HepG2 (cell line): ENCODE measurements around the gene HEPN1. TPM values are rescaled to one million over a fixed set of nuclear protein-coding genes. Genes with fewer than 3 reads are reported as not detected.

Experiments used
- ATAC-seq: fragments of 200-7000 bp; cut with Tn5 transposase; 3 replicates; pipeline ENCODE4 v1.9.1; 2020; ENCODE audit warnings: mild to moderate bottlenecking, moderate library complexity
- BruUV-seq: library from RNA; stranded (reverse); fragments of 400-500 nt; replicated peaks from 2 replicates; lab custom pipeline; 2021; lab: Mats Ljungman, UMichigan
- CTCF ChIA-PET: fragments of 300-600 bp; formaldehyde crosslinking; extraction: SDS; loops from one replicate; lab custom pipeline; 2021; ENCODE audit warnings: low total read pairs, inconsistent platforms, low intra/inter-chr PET ratio; lab: Yijun Ruan, JAX
- POLR2A ChIA-PET: fragments of 350-600 bp; sonication (Branson Sonifier 250); formaldehyde crosslinking; loops from one replicate; lab custom pipeline; 2020; ENCODE audit warnings: antibody characterized with exemption, inconsistent platforms; lab: Yijun Ruan, JAX
- DNase-seq: peaks from one replicate; pipeline ENCODE4 v3.0.0-alpha.2; 2015; ENCODE audit warnings: low spot score
- FAIRE-seq: peaks from 3 replicates; lab custom pipeline; 2011; peaks lifted over from hg19 to GRCh38; lab: Jason Lieb, UNC
- H2AFZ ChIP-seq: one replicate; pipeline ENCODE4 v1.6.1; 2011; ENCODE audit warnings: low read length, inconsistent platforms
- H3K27ac ChIP-seq: fragments of 300-600 bp; 3 replicates; pipeline ENCODE4 v1.8.0; 2011; ENCODE audit warnings: mixed run types, mild to moderate bottlenecking, mixed read lengths, low read length, inconsistent platforms; ENCODE audit not compliant: insufficient read depth; ENCODE audit errors: extremely low read length
- H3K27me3 ChIP-seq, 2 experiments: fragments of 200-600 bp in 1 of 2; 2 replicates in 1 of 2; 3 replicates in 1 of 2; pipeline versions ENCODE4 v1.6.0 to v1.8.0; 2011; ENCODE audit warnings: low read length in 2 of 2, mild to moderate bottlenecking in 2 of 2, moderate library complexity in 2 of 2, inconsistent platforms in 1 of 2; ENCODE audit not compliant: insufficient read depth in 2 of 2, control insufficient read depth in 1 of 2
- H3K36me3 ChIP-seq, 2 experiments: fragments of 200-600 bp in 1 of 2; replicated peaks in 1 of 2; 2 replicates in 1 of 2; 3 replicates in 1 of 2; pipeline versions ENCODE4 v1.5.1 to v1.8.0; 2011; ENCODE audit warnings: low read length in 2 of 2, inconsistent platforms in 1 of 2; ENCODE audit not compliant: insufficient read depth in 2 of 2, control insufficient read depth in 1 of 2
- H3K4me1 ChIP-seq: 2 replicates; pipeline ENCODE4 v1.5.1; 2012; ENCODE audit warnings: low read length, inconsistent platforms; ENCODE audit not compliant: insufficient read depth
- H3K4me2 ChIP-seq: 2 replicates; pipeline ENCODE4 v1.6.0; 2011; ENCODE audit warnings: low read depth, low read length, inconsistent platforms
- H3K4me3 ChIP-seq, 3 experiments: fragments of 200-600 bp in 1 of 3; sonication (generic), shearing (Covaris generic) in 1 of 3; replicated peaks in 1 of 3; 2 replicates each; pipeline ENCODE4 v1.5.1; 2011 to 2016; ENCODE audit warnings: low read length in 3 of 3, inconsistent platforms in 2 of 3, low read depth in 2 of 3, mild to moderate bottlenecking in 2 of 3, control low read depth in 1 of 3, mixed read lengths in 1 of 3; ENCODE audit not compliant: insufficient read depth in 1 of 3
- H3K79me2 ChIP-seq: one replicate; pipeline ENCODE4 v1.6.1; 2011; ENCODE audit warnings: low read length, inconsistent platforms; ENCODE audit not compliant: insufficient read depth
- H3K9ac ChIP-seq: 2 replicates; pipeline ENCODE4 v1.6.0; 2011; ENCODE audit warnings: mild to moderate bottlenecking, low read depth, low read length, inconsistent platforms; ENCODE audit not compliant: insufficient read depth
- H3K9me3 ChIP-seq: 2 replicates; pipeline ENCODE4 v1.5.1; 2012; ENCODE audit warnings: mild to moderate bottlenecking, low read length
- H4K20me1 ChIP-seq: 2 replicates; pipeline ENCODE4 v1.6.0; 2011; ENCODE audit warnings: inconsistent platforms, mild to moderate bottlenecking, low read length, moderate library complexity; ENCODE audit not compliant: insufficient read depth
- FIP1L1 ChIP-seq: fragments of 200-400 bp; formaldehyde crosslinking; IDR thresholded peaks from 2 replicates; pipeline ENCODE4 v1.6.1; 2018; ENCODE audit warnings: low read depth, mild to moderate bottlenecking, low read length, moderate library complexity, borderline replicate concordance; ENCODE audit not compliant: insufficient read depth
- HDAC2 ChIP-seq: sonication (generic); formaldehyde crosslinking; IDR thresholded peaks from 2 replicates; pipeline ENCODE4 v1.4.0; 2020; ENCODE audit warnings: missing genetic modification reagents
- ZNF30 ChIP-seq: sonication (generic); formaldehyde crosslinking; IDR thresholded peaks from 2 replicates; pipeline ENCODE4 v1.5.0; 2020; ENCODE audit warnings: mild to moderate bottlenecking, missing genetic modification reagents
- ZNF335 ChIP-seq: sonication (generic); formaldehyde crosslinking; IDR thresholded peaks from 2 replicates; pipeline ENCODE4 v1.4.0; 2020; ENCODE audit warnings: missing genetic modification reagents
- ZNF383 ChIP-seq: sonication (generic); formaldehyde crosslinking; IDR thresholded peaks from 2 replicates; pipeline ENCODE4 v1.4.0; 2020; ENCODE audit warnings: missing genetic modification reagents, mild to moderate bottlenecking, borderline replicate concordance
- ZNF616 ChIP-seq: sonication (generic); formaldehyde crosslinking; IDR thresholded peaks from 2 replicates; pipeline ENCODE4 v1.5.0; 2020; ENCODE audit warnings: low read depth, mild to moderate bottlenecking, missing genetic modification reagents
- WGBS: methylation state at CpG from one replicate; pipeline ENCODE4 v1.1.6; 2017; ENCODE audit warnings: low lambda C conversion rate; 5-methylcytosine and 5-hydroxymethylcytosine counted together
- in situ Hi-C: cut with HindIII; loops from 2 replicates; pipeline ENCODE4 v1.10.0; 2017; ENCODE audit warnings: low pct_unique_long_range_greater_than_20kb; ENCODE audit not compliant: extremely low pct_ligation_motif_present
- intact Hi-C: fragments of 100-400 bp; cut with micrococcal nuclease; formaldehyde crosslinking; loops from one replicate; pipeline ENCODE4 v1.10.0; 2022; ENCODE audit not compliant: unreplicated experiment
- polyA plus RNA-seq, 8 experiments: library from polyadenylated mRNA; depleted of rRNA in 3 of 8; stranded (reverse) in 7 of 8; unstranded in 1 of 8; fragments of >200 nt; fragmentation: Illumina TruSeq in 4 of 8; extraction: Trizol in 4 of 8; gene quantifications; 2 replicates each; pipeline versions ENCODE4 v1.2.1 to v1.2.3, GENCODE V29; 2011 to 2016; ENCODE audit warnings: low read depth in 4 of 8, missing spikeins in 1 of 8, mixed read lengths in 1 of 8; ENCODE audit not compliant: insufficient read depth in 1 of 8
- total RNA-seq, 5 experiments: library from RNA; depleted of rRNA; stranded (reverse); fragments of >200 nt; fragmentation: Illumina TruSeq; extraction: Trizol; gene quantifications; 2 replicates each; pipeline ENCODE4 v1.2.3, GENCODE V29; 2016; ENCODE audit warnings: low read depth in 1 of 5
- TF ChIP-seq, protein P1 (sequence below): IDR thresholded peaks from 2 replicates; pipeline ENCODE4 v1.6.1; 2018; ENCODE audit warnings: missing genetic modification reagents, mild to moderate bottlenecking, missing compliant biosample characterization
- TF ChIP-seq, protein P2 (sequence below): sonication (generic); formaldehyde crosslinking; IDR thresholded peaks from 2 replicates; pipeline ENCODE4 v1.5.0; 2020; ENCODE audit warnings: missing genetic modification reagents
- TF ChIP-seq, protein P3 (sequence below): IDR thresholded peaks from 2 replicates; pipeline ENCODE4 v1.6.1; 2016; ENCODE audit warnings: low read depth, missing genetic modification reagents, missing compliant biosample characterization
- TF ChIP-seq, protein P4 (sequence below): sonication (generic); formaldehyde crosslinking; IDR thresholded peaks from 2 replicates; pipeline ENCODE4 v1.5.0; 2020; ENCODE audit warnings: mild to moderate bottlenecking, missing genetic modification reagents, borderline replicate concordance
- TF ChIP-seq, protein P5 (sequence below): sonication (generic); formaldehyde crosslinking; IDR thresholded peaks from 2 replicates; pipeline ENCODE4 v1.8.1; 2023; ENCODE audit warnings: mild to moderate bottlenecking, missing genetic modification reagents

Gene HEPN1
- total and polyA plus RNA-seq, 2 of the 13 experiments (the other 11 are each of a cell fraction or from before 2014, with no cell fraction given), result not detected

DNA sequence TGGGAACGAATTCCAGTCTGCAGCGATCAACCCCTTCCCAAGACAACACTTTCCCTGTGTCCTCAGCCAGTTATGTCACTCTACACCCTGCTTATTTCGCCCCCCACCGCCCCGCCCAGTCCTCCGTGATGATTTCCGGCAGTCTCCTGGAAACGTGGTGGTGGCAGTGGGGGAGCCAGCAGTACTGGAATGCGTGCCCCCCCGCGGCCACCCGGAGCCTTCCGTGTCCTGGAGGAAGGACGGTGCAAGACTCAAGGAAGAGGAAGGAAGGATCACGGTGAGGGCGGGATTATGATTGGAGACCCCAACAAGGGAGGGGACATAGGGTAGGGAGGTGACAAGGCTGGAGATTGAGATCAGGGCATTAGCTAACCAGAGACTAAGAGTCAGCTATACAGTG, 49.7 kb upstream of the HEPN1 start:
- CTCF ChIA-PET, result no interaction called here
- 35% methylated on average over 16 of the region's 16 CpGs for WGBS
- peaks cover 14 to 77% of the 10 kb centered on the region in 2 experiments; a peak in 4 of 5 replicates for H3K27me3 ChIP-seq
- TF ChIP-seq ZNF383 (CRISPR knock-in tag) (no peak), ZNF335 (no peak), HDAC2 (CRISPR knock-in tag) (no peak), ZNF616 (CRISPR knock-in tag) (no peak), FIP1L1 (no peak), ZNF30 (CRISPR knock-in tag) (no peak)
- TF ChIP-seq, protein P1, sequence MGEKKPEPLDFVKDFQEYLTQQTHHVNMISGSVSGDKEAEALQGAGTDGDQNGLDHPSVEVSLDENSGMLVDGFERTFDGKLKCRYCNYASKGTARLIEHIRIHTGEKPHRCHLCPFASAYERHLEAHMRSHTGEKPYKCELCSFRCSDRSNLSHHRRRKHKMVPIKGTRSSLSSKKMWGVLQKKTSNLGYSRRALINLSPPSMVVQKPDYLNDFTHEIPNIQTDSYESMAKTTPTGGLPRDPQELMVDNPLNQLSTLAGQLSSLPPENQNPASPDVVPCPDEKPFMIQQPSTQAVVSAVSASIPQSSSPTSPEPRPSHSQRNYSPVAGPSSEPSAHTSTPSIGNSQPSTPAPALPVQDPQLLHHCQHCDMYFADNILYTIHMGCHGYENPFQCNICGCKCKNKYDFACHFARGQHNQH (CRISPR knock-in tag), result no peak
- TF ChIP-seq, protein P2, sequence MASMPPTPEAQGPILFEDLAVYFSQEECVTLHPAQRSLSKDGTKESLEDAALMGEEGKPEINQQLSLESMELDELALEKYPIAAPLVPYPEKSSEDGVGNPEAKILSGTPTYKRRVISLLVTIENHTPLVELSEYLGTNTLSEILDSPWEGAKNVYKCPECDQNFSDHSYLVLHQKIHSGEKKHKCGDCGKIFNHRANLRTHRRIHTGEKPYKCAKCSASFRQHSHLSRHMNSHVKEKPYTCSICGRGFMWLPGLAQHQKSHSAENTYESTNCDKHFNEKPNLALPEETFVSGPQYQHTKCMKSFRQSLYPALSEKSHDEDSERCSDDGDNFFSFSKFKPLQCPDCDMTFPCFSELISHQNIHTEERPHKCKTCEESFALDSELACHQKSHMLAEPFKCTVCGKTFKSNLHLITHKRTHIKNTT, result no peak
- TF ChIP-seq, protein P3, sequence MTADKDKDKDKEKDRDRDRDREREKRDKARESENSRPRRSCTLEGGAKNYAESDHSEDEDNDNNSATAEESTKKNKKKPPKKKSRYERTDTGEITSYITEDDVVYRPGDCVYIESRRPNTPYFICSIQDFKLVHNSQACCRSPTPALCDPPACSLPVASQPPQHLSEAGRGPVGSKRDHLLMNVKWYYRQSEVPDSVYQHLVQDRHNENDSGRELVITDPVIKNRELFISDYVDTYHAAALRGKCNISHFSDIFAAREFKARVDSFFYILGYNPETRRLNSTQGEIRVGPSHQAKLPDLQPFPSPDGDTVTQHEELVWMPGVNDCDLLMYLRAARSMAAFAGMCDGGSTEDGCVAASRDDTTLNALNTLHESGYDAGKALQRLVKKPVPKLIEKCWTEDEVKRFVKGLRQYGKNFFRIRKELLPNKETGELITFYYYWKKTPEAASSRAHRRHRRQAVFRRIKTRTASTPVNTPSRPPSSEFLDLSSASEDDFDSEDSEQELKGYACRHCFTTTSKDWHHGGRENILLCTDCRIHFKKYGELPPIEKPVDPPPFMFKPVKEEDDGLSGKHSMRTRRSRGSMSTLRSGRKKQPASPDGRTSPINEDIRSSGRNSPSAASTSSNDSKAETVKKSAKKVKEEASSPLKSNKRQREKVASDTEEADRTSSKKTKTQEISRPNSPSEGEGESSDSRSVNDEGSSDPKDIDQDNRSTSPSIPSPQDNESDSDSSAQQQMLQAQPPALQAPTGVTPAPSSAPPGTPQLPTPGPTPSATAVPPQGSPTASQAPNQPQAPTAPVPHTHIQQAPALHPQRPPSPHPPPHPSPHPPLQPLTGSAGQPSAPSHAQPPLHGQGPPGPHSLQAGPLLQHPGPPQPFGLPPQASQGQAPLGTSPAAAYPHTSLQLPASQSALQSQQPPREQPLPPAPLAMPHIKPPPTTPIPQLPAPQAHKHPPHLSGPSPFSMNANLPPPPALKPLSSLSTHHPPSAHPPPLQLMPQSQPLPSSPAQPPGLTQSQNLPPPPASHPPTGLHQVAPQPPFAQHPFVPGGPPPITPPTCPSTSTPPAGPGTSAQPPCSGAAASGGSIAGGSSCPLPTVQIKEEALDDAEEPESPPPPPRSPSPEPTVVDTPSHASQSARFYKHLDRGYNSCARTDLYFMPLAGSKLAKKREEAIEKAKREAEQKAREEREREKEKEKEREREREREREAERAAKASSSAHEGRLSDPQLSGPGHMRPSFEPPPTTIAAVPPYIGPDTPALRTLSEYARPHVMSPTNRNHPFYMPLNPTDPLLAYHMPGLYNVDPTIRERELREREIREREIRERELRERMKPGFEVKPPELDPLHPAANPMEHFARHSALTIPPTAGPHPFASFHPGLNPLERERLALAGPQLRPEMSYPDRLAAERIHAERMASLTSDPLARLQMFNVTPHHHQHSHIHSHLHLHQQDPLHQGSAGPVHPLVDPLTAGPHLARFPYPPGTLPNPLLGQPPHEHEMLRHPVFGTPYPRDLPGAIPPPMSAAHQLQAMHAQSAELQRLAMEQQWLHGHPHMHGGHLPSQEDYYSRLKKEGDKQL (CRISPR knock-in tag), result no peak
- TF ChIP-seq, protein P4, sequence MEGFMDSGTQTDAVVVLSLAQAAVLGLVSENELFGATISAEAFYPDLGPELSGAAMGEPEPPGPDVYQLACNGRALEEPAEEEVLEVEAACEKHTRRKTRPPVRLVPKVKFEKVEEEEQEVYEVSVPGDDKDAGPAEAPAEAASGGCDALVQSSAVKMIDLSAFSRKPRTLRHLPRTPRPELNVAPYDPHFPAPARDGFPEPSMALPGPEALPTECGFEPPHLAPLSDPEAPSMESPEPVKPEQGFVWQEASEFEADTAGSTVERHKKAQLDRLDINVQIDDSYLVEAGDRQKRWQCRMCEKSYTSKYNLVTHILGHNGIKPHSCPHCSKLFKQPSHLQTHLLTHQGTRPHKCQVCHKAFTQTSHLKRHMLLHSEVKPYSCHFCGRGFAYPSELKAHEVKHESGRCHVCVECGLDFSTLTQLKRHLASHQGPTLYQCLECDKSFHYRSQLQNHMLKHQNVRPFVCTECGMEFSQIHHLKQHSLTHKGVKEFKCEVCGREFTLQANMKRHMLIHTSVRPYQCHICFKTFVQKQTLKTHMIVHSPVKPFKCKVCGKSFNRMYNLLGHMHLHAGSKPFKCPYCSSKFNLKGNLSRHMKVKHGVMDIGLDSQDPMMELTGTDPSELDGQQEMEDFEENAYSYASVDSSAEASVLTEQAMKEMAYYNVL (CRISPR knock-in tag), result no peak
- TF ChIP-seq, protein P5, sequence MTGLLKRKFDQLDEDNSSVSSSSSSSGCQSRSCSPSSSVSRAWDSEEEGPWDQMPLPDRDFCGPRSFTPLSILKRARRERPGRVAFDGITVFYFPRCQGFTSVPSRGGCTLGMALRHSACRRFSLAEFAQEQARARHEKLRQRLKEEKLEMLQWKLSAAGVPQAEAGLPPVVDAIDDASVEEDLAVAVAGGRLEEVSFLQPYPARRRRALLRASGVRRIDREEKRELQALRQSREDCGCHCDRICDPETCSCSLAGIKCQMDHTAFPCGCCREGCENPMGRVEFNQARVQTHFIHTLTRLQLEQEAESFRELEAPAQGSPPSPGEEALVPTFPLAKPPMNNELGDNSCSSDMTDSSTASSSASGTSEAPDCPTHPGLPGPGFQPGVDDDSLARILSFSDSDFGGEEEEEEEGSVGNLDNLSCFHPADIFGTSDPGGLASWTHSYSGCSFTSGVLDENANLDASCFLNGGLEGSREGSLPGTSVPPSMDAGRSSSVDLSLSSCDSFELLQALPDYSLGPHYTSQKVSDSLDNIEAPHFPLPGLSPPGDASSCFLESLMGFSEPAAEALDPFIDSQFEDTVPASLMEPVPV (CRISPR knock-in tag), result no peak

More for the DNA sequence above, 49.7 kb upstream of the HEPN1 start:
- DNase-seq, result no peak
- no peaks in the 10 kb centered on the region for H4K20me1 ChIP-seq
- FAIRE-seq, result no peak
- POLR2A ChIA-PET, result no interaction called here
- H3K9ac ChIP-seq, result no peak overlapping the region
- intact Hi-C loops, result no loop called here
- no TSS peak for BruUV-seq
- H3K4me3 ChIP-seq, result no peak overlapping the region
- H3K9me3 ChIP-seq, result no peaks in the 10 kb centered on the region
- no peak overlapping the region for H3K27ac ChIP-seq
- in situ Hi-C loops, result loop anchor here (10.0 kb wide), 3 partner anchors 195 to 465 kb away; partner anchors contain the start of genes SIAE and SPA17
- no peaks in the 10 kb centered on the region for H3K79me2 ChIP-seq
- H3K4me1 ChIP-seq, result peaks cover 22% of the 10 kb centered on the region
- H3K36me3 ChIP-seq, result no peaks in the 10 kb centered on the region
- no peak overlapping the region for H2AFZ ChIP-seq
- no peak for ATAC-seq
- H3K4me2 ChIP-seq, result peak overlapping the region; percentile 38; the same call in 1 of the 2 replicates
